ENCODE results near the gene CD8B2.
"Not testable (repeated sequence)": the region's sequence is repeated elsewhere in the genome, so short reads cannot be mapped to it uniquely, and the experiment has no call there.

CD8B2 gene

DNA sequence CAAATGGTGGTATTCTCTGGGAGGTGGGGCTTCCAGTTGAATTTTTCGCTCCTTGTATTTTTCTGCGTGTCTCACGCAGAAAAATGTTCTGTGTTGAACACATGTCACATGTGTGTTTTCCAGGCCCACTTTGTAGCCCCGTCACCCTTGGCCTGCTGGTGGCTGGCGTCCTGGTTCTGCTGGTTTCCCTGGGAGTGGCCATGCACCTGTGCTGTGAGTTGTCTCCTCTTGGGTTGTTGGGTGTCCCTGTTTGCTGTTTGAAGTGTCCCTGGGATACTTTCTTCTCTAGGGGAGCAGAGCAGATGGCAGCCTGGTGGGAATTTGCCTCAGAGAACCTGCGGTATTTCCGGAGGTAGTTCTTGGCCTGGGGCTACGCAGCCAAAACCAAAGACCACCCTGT lies 15.2 kb downstream of the CD8B2 start:
- not testable (repeated sequence) for H3K4me1 Mint-ChIP-seq; H3K27me3 Mint-ChIP-seq; H3K9me3 Mint-ChIP-seq; H3K36me3 Mint-ChIP-seq (ENCODE audit: insufficient read depth); H3K27ac Mint-ChIP-seq (ENCODE audit: low read depth); ATAC-seq (replicated peaks; ENCODE audit: extremely low read depth, poor library complexity, severe bottlenecking); DNase-seq (ENCODE audit: low spot score in 2 of 2); H3K4me3 Mint-ChIP-seq

DNA sequence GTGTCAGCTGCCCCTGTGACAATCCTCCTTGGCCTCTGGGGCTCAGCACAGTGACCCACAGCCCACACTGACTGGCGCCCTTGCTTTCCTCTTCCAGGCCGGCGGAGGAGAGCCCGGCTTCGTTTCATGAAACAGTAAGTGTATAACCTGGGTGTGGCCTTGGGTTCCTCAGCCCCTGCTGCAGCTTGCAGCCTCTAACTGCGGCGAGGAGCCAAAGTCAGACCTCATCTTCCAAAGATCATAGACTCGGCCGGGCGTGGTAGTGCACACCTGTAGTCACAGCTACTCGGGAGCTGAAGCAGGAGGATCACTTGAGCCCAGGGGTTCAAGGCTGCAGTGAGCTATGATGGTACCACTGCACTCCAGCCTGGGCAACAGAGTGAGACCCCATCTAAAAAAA lies 17.0 kb downstream of the CD8B2 start:
- H3K36me3 Mint-ChIP-seq (ENCODE audit: insufficient read depth); H3K27ac Mint-ChIP-seq (ENCODE audit: low read depth); ATAC-seq (replicated peaks; ENCODE audit: extremely low read depth, poor library complexity, severe bottlenecking); H3K4me1 Mint-ChIP-seq; H3K4me3 Mint-ChIP-seq; H3K27me3 Mint-ChIP-seq; DNase-seq (ENCODE audit: low spot score in 2 of 2); H3K9me3 Mint-ChIP-seq: not testable (repeated sequence)

DNA sequence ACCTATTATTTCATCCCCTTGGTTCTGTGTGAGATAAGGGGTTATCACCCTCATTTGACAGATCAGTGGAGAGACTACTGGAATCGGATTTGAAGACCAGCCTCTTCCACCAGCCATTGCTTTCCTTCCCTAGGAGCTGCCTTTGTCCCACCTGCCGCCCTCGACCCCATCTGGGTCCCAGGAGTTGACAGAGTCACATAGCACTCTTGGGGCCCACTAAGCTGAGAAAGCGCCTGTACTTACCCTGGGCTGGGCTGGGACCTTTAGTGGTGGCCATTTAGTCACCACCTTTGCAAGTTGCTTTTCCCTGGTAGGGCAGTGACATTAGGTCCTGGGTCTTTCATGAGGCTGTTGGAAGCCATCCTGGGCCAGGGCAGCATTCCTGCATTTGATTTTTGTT lies 17.6 kb downstream of the CD8B2 start:
- DNase-seq (ENCODE audit: low spot score in 2 of 2); ATAC-seq (replicated peaks; ENCODE audit: extremely low read depth, poor library complexity, severe bottlenecking); H3K27ac Mint-ChIP-seq (ENCODE audit: low read depth); H3K4me3 Mint-ChIP-seq; H3K9me3 Mint-ChIP-seq; H3K4me1 Mint-ChIP-seq; H3K27me3 Mint-ChIP-seq; H3K36me3 Mint-ChIP-seq (ENCODE audit: insufficient read depth): not testable (repeated sequence)

DNA sequence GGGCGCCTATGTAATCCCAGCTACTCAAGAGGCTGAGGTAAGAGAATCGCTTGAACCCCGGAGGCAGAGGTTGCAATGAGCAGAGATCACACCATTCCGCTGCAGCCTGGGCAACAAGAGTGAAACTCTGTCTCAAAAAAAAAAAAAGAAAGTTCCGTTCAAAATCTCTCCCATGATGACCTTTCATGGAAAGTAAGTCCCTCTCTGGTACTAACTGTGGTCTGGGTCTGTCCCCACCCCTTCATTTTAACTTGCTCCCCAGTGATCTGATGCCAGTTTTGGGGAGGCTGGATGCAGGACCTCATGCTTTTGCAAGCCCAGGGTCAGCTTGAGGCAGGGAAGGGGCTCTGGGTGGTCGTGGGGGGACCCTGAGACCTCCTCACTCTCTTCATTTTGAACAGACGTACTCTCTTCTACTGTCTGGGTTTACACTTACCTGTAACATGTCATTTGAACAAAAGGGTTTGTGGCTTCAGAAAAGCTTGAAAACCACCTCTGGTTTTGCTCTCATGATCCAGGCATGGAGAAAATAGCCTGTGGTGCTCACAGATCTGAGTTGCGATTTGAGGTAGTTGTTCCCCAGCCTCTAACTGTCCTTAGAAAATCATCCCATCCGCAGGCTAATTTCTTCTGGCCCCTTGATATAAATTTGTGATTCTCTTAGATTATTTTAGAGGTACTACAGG lies 19.0 kb downstream of the CD8B2 start:
- ATAC-seq (replicated peaks; ENCODE audit: extremely low read depth, poor library complexity, severe bottlenecking) = peak; percentile 19
- H3K27me3 Mint-ChIP-seq; H3K27ac Mint-ChIP-seq (ENCODE audit: low read depth); H3K4me1 Mint-ChIP-seq; H3K4me3 Mint-ChIP-seq; DNase-seq (ENCODE audit: low spot score in 2 of 2); H3K36me3 Mint-ChIP-seq (ENCODE audit: insufficient read depth); H3K9me3 Mint-ChIP-seq: not testable (repeated sequence)

DNA sequence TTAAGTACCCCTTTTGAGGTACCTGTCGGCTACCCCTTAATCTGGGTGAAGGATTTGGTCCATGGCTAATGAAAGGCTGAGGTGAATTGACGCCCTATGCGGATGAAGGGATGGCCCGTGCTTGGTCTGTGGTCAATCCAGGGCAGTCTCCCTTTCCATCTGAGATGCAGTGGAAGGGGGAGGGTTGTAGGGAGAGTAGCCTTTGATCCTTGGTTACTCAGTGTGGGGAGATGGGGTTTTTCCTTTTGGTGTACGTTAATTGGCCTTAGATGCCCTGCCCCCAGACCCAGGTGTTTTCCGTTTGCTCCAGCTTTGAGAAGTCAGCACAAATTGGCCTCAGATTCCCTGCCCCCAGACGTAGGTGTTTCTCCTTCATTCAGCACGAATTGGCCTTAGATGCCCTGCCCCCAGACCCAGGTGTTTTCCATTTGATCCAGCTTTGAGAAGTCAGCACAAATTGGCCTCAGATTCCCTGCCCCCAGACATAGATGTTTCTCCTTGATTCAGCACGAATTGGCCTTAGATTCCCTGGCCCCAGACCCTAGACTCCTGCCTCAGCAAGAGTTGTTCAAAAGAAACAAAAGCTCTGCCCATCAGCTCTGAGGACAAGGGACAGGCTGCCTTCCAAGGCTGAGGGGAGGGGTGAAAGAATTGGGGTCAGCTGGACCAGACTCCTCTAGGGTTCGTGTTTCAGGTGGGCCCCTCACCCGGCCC lies 21.7 kb downstream of the CD8B2 start:
- not testable (repeated sequence) for H3K4me1 Mint-ChIP-seq; H3K9me3 Mint-ChIP-seq; H3K36me3 Mint-ChIP-seq (ENCODE audit: insufficient read depth); H3K4me3 Mint-ChIP-seq; H3K27ac Mint-ChIP-seq (ENCODE audit: low read depth); ATAC-seq (replicated peaks; ENCODE audit: extremely low read depth, poor library complexity, severe bottlenecking); H3K27me3 Mint-ChIP-seq; DNase-seq (ENCODE audit: low spot score in 2 of 2)

DNA sequence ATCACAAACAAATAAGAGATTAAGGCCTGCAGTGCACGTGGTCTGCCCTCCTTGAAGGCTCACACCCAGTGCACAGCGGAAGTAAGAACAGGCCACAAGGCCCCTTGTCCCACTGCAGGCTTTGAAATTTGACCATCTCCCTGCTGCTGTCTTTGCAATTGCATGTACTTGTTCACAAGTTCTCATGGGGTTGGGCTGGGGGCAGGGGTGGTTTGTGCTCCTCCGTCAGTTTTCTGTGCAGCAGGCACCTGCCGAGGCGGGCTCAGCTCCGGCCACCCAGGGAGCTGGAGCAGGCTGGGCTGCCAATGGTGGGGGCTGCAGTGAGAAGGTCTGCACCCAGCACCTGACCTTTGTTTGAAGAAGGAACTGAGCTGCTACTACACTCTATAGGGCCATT lies 22.2 kb downstream of the CD8B2 start:
- not testable (repeated sequence) for H3K27ac Mint-ChIP-seq (ENCODE audit: low read depth); H3K4me3 Mint-ChIP-seq; ATAC-seq (replicated peaks; ENCODE audit: extremely low read depth, poor library complexity, severe bottlenecking); DNase-seq (ENCODE audit: low spot score in 2 of 2); H3K4me1 Mint-ChIP-seq; H3K9me3 Mint-ChIP-seq; H3K36me3 Mint-ChIP-seq (ENCODE audit: insufficient read depth); H3K27me3 Mint-ChIP-seq

DNA sequence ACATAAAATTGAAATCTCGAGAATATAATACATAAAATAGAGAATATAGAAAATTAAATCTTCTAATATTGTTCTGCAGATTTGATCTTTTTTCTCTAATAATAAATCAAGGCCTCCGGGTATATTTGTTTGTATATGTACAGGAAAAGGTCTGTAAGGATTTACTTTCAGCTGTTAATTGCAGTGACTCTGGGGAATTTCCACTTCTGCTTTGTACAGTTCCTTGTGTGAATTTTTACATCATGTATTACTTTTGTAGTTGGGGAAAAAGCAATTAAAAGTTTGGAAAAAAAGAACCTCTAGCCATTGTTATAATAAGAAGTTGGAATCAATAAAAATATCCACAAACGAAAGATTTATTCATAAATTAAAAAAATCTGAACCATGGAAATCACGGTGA lies 23.6 kb downstream of the CD8B2 start:
- not testable (repeated sequence) for H3K36me3 Mint-ChIP-seq (ENCODE audit: insufficient read depth); H3K9me3 Mint-ChIP-seq; ATAC-seq (replicated peaks; ENCODE audit: extremely low read depth, poor library complexity, severe bottlenecking); H3K4me1 Mint-ChIP-seq; H3K27me3 Mint-ChIP-seq; H3K27ac Mint-ChIP-seq (ENCODE audit: low read depth); H3K4me3 Mint-ChIP-seq; DNase-seq (ENCODE audit: low spot score in 2 of 2)

DNA sequence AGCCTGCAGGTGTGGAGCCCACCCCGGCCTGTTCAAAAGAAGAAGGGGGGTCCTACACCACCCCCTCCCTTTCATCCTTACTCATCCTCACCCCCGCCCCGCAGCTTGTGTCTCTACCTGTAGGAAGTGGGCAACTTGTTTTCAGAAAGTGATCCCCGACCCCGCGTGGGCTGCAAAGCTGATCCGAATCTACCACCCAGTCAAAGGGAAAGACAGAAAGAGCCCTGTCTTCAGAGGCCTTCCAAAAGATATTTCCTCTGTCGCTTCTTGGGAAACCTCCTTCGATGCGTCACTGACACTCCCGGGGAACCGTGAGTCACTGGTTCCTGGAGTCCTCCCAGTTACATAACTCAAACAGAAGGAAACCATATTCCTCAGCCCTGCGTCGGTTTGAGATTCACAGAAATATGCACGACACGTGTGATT lies 24.3 kb downstream of the CD8B2 start:
- not testable (repeated sequence) for ATAC-seq (replicated peaks; ENCODE audit: extremely low read depth, poor library complexity, severe bottlenecking); H3K4me1 Mint-ChIP-seq; H3K27me3 Mint-ChIP-seq; H3K36me3 Mint-ChIP-seq (ENCODE audit: insufficient read depth); H3K9me3 Mint-ChIP-seq; DNase-seq (ENCODE audit: low spot score in 2 of 2)
- Mint-ChIP-seq H3K27ac (ENCODE audit: low read depth) (peak overlapping the region; percentile 42), H3K4me3 (peak overlapping the region; percentile 38)

DNA sequence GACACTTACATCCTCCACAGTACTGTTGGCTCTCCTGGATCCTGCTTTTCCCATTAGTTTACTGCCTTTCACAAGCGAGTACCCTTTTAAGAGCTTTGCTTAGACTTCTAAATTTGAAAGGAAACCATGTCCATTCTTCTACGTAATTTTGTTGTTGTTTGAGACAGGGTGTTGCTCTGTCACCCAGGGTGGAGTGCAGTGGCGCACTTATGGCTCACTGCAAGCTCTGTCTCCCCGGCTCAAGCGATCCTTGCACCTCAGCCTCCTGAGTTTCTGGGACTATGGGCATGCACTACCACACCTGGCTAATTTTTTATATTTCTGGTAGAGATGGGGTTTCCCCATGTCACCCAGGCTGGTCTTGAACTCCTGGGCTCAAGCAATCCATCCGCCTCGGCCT lies 24.8 kb downstream of the CD8B2 start:
- H3K4me3 Mint-ChIP-seq = peak overlapping the region; percentile 38
- DNase-seq (ENCODE audit: low spot score in 2 of 2); H3K4me1 Mint-ChIP-seq; H3K9me3 Mint-ChIP-seq; H3K27me3 Mint-ChIP-seq; H3K36me3 Mint-ChIP-seq (ENCODE audit: insufficient read depth); ATAC-seq (replicated peaks; ENCODE audit: extremely low read depth, poor library complexity, severe bottlenecking): not testable (repeated sequence)
- peak overlapping the region; percentile 42 for H3K27ac Mint-ChIP-seq (ENCODE audit: low read depth)

DNA sequence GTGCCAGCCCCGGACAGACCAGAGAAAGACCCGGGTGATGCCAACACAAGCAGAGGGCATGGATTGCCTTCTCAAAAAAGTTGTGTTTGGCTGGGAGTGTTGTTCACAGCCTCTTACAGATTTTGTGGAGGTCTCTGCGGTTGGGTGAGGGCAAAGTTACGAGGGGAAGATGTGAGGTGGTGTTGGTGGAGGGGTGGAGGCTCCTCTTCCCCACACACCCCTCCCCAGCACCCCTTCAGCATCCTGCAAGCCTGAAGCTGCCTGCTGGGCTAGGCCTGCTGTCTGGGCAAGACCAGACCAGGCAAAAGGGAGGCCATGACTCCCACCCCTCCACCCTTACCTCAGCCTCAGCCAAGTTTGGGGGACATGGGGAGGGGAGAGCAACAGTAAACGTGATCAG lies 26.2 kb downstream of the CD8B2 start:
- not testable (repeated sequence) for H3K27ac Mint-ChIP-seq (ENCODE audit: low read depth)

DNA sequence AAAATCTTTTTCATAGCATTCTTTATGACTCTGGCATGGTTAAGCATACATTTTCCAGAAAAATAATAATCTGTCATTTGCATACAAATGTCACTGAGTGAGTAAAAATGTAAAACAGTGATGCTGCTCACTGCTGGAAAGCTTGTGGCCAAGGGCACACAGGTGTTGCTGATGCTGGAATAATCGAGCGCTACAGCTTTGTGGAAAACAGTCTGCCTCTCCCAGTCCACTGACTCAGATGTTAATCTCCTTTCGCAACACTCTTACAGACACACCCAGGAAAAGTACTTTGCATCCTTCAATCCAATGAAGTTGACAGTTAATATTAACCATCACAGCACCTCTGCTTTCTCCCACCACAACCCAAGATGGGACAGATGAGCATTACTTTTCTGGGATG lies 27.7 kb downstream of the CD8B2 start:
- DNase-seq (ENCODE audit: low spot score in 2 of 2); H3K9me3 Mint-ChIP-seq; H3K27me3 Mint-ChIP-seq; ATAC-seq (replicated peaks; ENCODE audit: extremely low read depth, poor library complexity, severe bottlenecking); H3K27ac Mint-ChIP-seq (ENCODE audit: low read depth); H3K4me1 Mint-ChIP-seq; H3K36me3 Mint-ChIP-seq (ENCODE audit: insufficient read depth); H3K4me3 Mint-ChIP-seq: not testable (repeated sequence)

More for the DNA sequence above, 26.2 kb downstream of the CD8B2 start:
- H3K27me3 Mint-ChIP-seq; H3K9me3 Mint-ChIP-seq; H3K4me1 Mint-ChIP-seq; DNase-seq (ENCODE audit: low spot score in 2 of 2); H3K36me3 Mint-ChIP-seq (ENCODE audit: insufficient read depth); H3K4me3 Mint-ChIP-seq: not testable (repeated sequence)
- peak; percentile 81 for ATAC-seq (replicated peaks; ENCODE audit: extremely low read depth, poor library complexity, severe bottlenecking)

DNA sequence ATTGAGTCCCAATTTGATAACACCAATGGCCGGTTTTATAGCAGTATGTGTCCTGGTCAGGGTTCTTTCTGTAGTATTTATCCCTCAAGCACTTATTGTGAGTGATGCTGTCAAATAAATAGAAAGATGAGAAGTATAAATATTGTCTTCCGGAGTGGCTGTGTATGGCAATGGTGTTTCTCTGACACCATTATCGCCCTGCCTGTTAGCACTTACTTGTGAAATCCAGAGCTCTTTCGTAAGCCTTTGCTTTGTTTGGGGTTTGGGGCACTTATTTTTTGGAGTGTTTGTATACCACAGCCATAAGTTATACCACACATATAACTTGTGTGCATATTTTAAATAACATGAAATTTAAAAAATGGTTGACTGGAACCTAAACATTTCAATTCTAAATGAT lies 29.3 kb downstream of the CD8B2 start:
- peaks cover 10% of the 10 kb centered on the region for H3K27me3 Mint-ChIP-seq
- DNase-seq (ENCODE audit: low spot score in 2 of 2) (no peak), ATAC-seq (replicated peaks; ENCODE audit: extremely low read depth, poor library complexity, severe bottlenecking) (no peak)
- peaks cover 7% of the 10 kb centered on the region for H3K4me1 Mint-ChIP-seq
- H3K27ac Mint-ChIP-seq (ENCODE audit: low read depth) = no peak overlapping the region
- H3K9me3 Mint-ChIP-seq = no peaks in the 10 kb centered on the region
- H3K36me3 Mint-ChIP-seq (ENCODE audit: insufficient read depth) = no peaks in the 10 kb centered on the region
- H3K4me3 Mint-ChIP-seq = no peak overlapping the region

DNA sequence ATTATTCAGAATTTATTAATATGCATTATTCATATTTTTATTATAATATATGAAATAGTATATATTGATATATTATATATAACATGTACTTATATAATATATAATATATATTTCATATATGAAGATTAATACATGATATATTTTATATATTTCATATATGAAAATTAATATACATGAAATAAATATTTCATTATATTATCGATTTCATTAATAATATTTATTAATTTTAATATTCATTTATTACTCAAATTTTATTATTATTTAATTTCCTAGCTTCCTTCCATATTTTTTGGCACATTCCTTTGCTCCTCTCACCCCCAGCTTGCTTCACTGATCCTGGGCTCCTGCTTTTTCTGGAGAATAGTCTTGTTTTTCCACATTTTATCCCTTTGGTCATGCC lies 29.7 kb downstream of the CD8B2 start:
- Mint-ChIP-seq H3K36me3 (ENCODE audit: insufficient read depth) (no peaks in the 10 kb centered on the region), H3K27me3 (peaks cover 10% of the 10 kb centered on the region), H3K27ac (ENCODE audit: low read depth) (no peak overlapping the region), H3K4me1 (peaks cover 5% of the 10 kb centered on the region), H3K9me3 (no peaks in the 10 kb centered on the region), H3K4me3 (no peak overlapping the region)
- DNase-seq (ENCODE audit: low spot score in 2 of 2) (no peak), ATAC-seq (replicated peaks; ENCODE audit: extremely low read depth, poor library complexity, severe bottlenecking) (no peak)

Data from central memory CD8-positive, alpha-beta T cell (primary cell).